Activated CD8-positive, alpha-beta memory T cell treated with anti-CD3 and anti-CD28 coated beads for 36 hours (primary cell): ENCODE measurements around the gene SPRED2. TPM values are rescaled to one million over a fixed set of nuclear protein-coding genes. Genes with fewer than 3 reads are reported as not detected.

ENCODE experiments used
- CTCF ChIA-PET: fragments of 350-600 bp; sonication (Branson Sonifier 250); formaldehyde crosslinking; loops from one replicate; lab custom pipeline; 2021; ENCODE audit warnings: antibody characterized with exemption; lab: Charles Lee
- POLR2A ChIA-PET: fragments of 350-600 bp; sonication (Branson Sonifier 250); formaldehyde crosslinking; loops from one replicate; lab custom pipeline; 2021; ENCODE audit warnings: antibody characterized with exemption; lab: Charles Lee
- total RNA-seq, 2 experiments: library from RNA; stranded (reverse); gene quantifications; one replicate each; pipeline ENCODE4 v1.2.3, GENCODE V29; 2021

SPRED2 gene
- total RNA-seq, 2 experiments from 2014 or later = 4.7 to 4.9 TPM

DNA sequence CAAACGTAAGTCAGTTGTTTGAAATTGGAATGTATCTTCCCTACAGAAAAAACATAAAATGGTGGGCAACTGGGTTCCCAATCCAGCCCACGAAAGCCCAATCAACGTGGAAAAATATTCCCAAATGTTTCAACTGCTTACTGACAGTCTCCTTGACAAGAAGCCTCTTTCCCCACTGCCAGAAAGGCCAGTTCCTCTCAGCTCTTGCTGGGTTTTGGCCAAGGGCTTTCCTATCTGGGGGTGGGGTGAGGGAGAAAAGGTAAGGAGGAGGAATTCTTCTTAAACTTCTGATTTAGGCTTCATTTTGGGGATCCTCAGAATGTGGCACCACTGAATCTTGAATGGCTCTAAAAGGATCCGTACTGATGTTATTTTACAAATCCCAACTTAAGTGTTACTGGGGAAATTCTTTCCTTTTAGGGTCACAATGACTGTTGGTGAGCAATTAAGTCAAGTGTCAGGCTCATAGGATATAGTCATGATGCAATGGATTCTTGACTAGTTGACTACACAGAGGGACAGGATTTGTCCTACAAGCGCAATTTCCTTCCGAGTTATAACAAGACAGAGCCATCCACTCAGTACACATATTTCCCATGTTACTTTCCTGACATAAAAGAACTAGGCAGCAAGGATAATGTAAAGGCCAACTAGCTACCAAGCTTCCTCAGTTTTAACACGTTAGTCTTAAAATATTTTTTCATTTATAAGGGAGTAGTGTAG is 73.6 kb downstream of the SPRED2 start:
- POLR2A ChIA-PET = no interaction called here
- CTCF ChIA-PET = interaction anchor here (1.6 kb wide), 2 partner anchors 39 to 59 kb away, joined by 4 read pairs; no protein-coding TSS in a partner anchor

GRCh38 chr2:65357959-65358294 is 74.5 kb downstream of the SPRED2 start:
- ChIA-PET CTCF (interaction anchor here (1.6 kb wide), 2 partner anchors 38 to 58 kb away, joined by 4 read pairs; no protein-coding TSS in a partner anchor), POLR2A (no interaction called here)

- ChIA-PET CTCF (interaction anchor here (1.6 kb wide), 2 partner anchors 37 to 57 kb away, joined by 4 read pairs; no protein-coding TSS in a partner anchor), POLR2A (no interaction called here)
Measured at GRCh38 chr2:65357095-65357958, 75.1 kb downstream of the SPRED2 start.

- CTCF ChIA-PET = no interaction called here
- POLR2A ChIA-PET = no interaction called here
Measured at GRCh38 chr2:65355186-65355831, 77.1 kb downstream of the SPRED2 start.

DNA sequence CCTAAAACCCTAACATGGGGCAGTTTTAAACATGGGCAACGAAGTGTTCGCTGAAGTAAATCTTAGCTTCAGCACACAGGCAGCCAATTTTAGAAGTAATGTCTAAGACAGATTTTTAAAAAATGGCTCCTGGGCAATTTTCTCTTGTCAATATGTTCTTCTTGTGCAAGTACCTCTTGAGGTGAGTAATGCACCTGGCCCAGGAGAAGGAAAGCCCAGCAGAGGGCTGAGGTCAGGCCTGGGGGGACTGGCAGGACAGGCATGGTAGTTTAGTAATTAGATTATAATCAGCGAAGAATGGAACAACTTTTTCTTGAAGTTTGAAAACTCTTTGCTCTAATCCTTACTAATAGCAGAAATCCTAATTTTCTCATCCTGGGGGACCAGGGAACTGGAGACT is 77.6 kb downstream of the SPRED2 start:
- CTCF ChIA-PET = no interaction called here

DNA sequence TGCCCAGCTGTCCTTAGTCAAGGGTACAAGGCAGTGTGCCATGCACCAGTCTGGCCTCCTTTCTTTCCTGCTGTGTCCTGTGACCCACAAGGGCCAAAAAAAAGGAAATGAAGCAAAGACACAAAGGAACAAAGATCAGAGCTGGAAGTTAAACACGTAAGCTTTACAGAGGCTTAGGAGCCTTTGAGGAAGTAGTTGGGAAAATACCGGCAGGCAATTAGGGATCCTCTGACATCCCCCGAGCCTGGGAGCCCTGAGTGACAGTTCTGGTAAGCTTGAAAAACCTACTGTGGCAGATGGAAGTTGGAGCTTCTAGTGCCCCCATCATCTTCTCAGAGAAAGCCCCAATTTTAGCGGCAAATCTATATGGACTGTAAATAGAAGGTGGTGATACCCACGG is 78.5 kb downstream of the SPRED2 start:
- CTCF ChIA-PET = no interaction called here
- POLR2A ChIA-PET = no interaction called here

More for the DNA sequence above, 77.6 kb downstream of the SPRED2 start:
- POLR2A ChIA-PET = no interaction called here

DNA sequence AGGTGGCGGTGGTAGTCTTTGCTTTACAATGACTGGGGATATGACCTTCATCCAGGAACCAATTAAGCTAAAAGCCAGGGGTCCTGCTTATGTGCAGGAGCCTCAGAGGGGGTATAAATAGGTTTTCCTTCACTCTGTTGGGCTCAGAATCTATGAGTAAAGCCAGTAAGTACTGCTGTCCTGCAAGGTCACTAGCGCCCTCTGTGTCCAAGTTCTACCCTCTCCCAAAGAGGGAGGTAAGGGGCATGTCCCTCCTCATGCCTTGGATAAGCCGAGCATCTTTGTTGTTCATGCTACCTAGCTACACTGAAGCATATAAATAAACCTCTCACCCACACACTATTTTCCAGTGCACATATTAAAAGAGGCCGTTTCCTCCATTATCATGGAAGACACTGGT is 79.4 kb downstream of the SPRED2 start:
- CTCF ChIA-PET = no interaction called here
- POLR2A ChIA-PET = no interaction called here

DNA sequence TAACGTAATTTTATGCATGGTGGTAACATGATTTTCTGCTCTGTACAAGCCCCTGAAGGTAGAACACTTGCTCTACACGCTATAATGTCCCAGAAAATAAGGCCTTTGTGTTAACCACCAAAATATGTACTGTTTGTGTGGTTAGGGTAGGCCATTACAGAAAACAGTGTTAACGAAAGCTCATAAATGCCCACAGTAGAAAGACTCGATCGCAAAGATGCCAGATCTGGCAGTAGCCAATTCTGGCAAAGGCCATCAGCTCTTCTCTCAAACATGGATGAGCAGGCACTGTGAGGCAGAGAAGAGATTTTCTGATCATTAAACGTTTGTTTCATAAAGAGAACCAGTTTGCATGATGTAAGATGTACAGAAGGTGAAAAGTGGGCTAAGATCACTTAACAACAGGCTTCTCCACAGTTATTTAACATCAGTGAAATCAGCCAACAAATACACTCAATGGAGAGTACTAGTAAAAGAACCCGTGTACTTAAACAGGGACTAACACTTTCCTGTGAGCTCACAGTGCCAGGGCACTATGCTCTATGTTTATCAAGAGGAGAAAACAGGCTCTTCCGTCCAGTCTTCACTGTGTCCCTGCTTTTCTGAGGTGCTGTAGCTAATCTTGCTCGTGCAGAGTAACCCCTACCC is 80.3 kb downstream of the SPRED2 start:
- ChIA-PET POLR2A (no interaction called here), CTCF (interaction anchor here (1.4 kb wide), 1 partner anchor 32 kb away, joined by 3 read pairs; no protein-coding TSS in a partner anchor)

- POLR2A ChIA-PET = no interaction called here
- CTCF ChIA-PET = interaction anchor here (1.4 kb wide), 1 partner anchor 31 kb away, joined by 3 read pairs; no protein-coding TSS in a partner anchor
Measured at GRCh38 chr2:65351234-65351947, 81.0 kb downstream of the SPRED2 start.

DNA sequence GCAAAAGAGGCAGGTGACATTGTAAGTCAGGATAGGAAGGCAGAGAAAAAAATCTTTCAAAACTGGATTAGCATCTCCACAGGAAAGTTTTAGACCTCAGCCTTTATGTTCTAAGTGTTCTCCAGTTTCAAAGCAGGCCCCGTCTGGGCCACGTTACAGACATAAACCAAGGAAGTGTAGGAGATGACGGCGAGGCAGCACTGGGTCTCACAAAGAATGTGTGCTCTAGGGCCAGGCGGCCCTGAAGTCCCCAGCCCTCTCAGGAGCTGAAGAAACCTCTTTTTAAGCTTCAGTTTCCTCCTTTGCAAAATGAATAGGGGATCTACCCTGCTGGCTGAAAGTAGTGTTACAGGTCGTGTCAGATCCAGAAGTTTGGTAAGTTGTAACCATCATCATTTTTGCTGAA is 81.7 kb downstream of the SPRED2 start:
- CTCF ChIA-PET = interaction anchor here (1.2 to 1.4 kb wide), 2 partner anchors 11 to 31 kb away, joined by 3 read pairs; no protein-coding TSS in a partner anchor

GRCh38 chr2:65349863-65350262 is 82.5 kb downstream of the SPRED2 start:
- ChIA-PET POLR2A (no interaction called here), CTCF (interaction anchor here (0.7 to 1.2 kb wide), 2 partner anchors 10 to 72 kb away, joined by 3 read pairs; no protein-coding TSS in a partner anchor)

More for the DNA sequence above, 81.7 kb downstream of the SPRED2 start:
- POLR2A ChIA-PET = no interaction called here

- CTCF ChIA-PET = no interaction called here
- POLR2A ChIA-PET = no interaction called here
Measured at GRCh38 chr2:65347913-65348312, 84.5 kb downstream of the SPRED2 start.

DNA sequence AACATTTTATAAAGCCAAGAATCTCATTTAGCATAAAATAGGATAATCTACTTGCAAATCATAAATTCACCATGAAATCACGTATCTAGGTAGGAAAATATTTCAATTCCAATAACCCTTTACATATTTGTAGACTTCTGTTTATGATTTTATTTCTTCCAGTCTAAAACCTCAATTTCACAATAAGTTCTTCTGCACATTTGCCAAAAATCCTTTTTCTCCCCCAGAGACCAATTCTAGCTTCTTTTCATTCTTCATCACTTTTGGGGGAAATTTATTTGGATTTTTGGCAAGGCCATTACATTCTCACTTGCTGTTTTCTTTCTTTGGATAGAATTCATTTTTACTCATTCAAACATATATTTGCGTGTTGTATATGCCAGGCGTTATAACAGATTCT is 86.8 kb downstream of the SPRED2 start:
- ChIA-PET CTCF (no interaction called here), POLR2A (no interaction called here)

- ChIA-PET POLR2A (interaction anchor here (0.6 kb wide), 1 partner anchor 1653 kb away, joined by 3 read pairs; no protein-coding TSS in a partner anchor), CTCF (no interaction called here)
Measured at GRCh38 chr2:65344689-65345088, 87.7 kb downstream of the SPRED2 start.

GRCh38 chr2:65344182-65344581 is 88.2 kb downstream of the SPRED2 start:
- CTCF ChIA-PET = interaction anchor here (0.6 to 0.7 kb wide), 2 partner anchors 49 to 83 kb away, joined by 3 to 4 read pairs; no protein-coding TSS in a partner anchor

GRCh38 chr2:65343386-65343785 is 89.0 kb downstream of the SPRED2 start:
- ChIA-PET CTCF (no interaction called here), POLR2A (no interaction called here)

More at GRCh38 chr2:65344182-65344581, 88.2 kb downstream of the SPRED2 start:
- POLR2A ChIA-PET = interaction anchor here (0.6 kb wide), 1 partner anchor 1653 kb away, joined by 3 read pairs; no protein-coding TSS in a partner anchor

GRCh38 chr2:65340898-65341681 is 91.3 kb downstream of the SPRED2 start:
- ChIA-PET CTCF (no interaction called here), POLR2A (no interaction called here)
